A204.1 (cell line): ENCODE measurements around the gene KRTAP12-1.

Experiments
- FAIRE-seq: peaks from 2 replicates; lab custom pipeline; 2012; peaks lifted over from hg19 to GRCh38; lab: Jason Lieb, UNC

KRTAP12-1 gene

GRCh38 chr21:44711327-44712202, 29.6 kb upstream of the KRTAP12-1 start, which contains the start of gene TSPEAR:
TSPEAR (minus strand) TSS chr21:44711572; CDS start chr21:44711514, 58 bp downstream.
- no peak for FAIRE-seq

GRCh38 chr21:44710756-44711326, 28.9 kb upstream of the KRTAP12-1 start:
- FAIRE-seq = no peak

GRCh38 chr21:44710294-44710665, 28.3 kb upstream of the KRTAP12-1 start:
- FAIRE-seq = no peak

GRCh38 chr21:44709426-44710293, 27.7 kb upstream of the KRTAP12-1 start:
- FAIRE-seq = no peak

GRCh38 chr21:44708866-44709425, 27.0 kb upstream of the KRTAP12-1 start:
- FAIRE-seq = no peak

- no peak for FAIRE-seq
These were observed 26.4 kb upstream of the KRTAP12-1 start for GRCh38 chr21:44708213-44708865.

- FAIRE-seq = no peak
These were observed 25.0 kb upstream of the KRTAP12-1 start for GRCh38 chr21:44706706-44707581.

GRCh38 chr21:44706026-44706705, 24.2 kb upstream of the KRTAP12-1 start:
- FAIRE-seq = no peak

GRCh38 chr21:44704636-44705001, 22.7 kb upstream of the KRTAP12-1 start:
- no peak for FAIRE-seq

GRCh38 chr21:44703731-44704635, 22.0 kb upstream of the KRTAP12-1 start:
- no peak for FAIRE-seq

- no peak for FAIRE-seq
These were observed 21.2 kb upstream of the KRTAP12-1 start for GRCh38 chr21:44702973-44703730.

- no peak for FAIRE-seq
These were observed 20.4 kb upstream of the KRTAP12-1 start for GRCh38 chr21:44702111-44702972.

- no peak for FAIRE-seq
These were observed 19.6 kb upstream of the KRTAP12-1 start for GRCh38 chr21:44701541-44701940.

GRCh38 chr21:44701023-44701400, 19.0 kb upstream of the KRTAP12-1 start:
- no peak for FAIRE-seq

- no peak for FAIRE-seq
These were observed 18.4 kb upstream of the KRTAP12-1 start for GRCh38 chr21:44700101-44701022.

- no peak for FAIRE-seq
These were observed 17.6 kb upstream of the KRTAP12-1 start for GRCh38 chr21:44699502-44700001.
